Gastrocnemius medialis (tissue), 4 donors: ENCODE measurements around the gene KPNA4. TPM values are rescaled to one million over a fixed set of nuclear protein-coding genes. Genes with fewer than 3 reads are reported as not detected.
"Not testable (repeated sequence)": the region's sequence is repeated elsewhere in the genome, so short reads cannot be mapped to it uniquely, and the experiment has no call there.

Source experiments
- ATAC-seq, 2 donors: fragments of 150-250 bp; one replicate each; pipeline ENCODE4 v1.9.1; 2016
- DNase-seq, 2 donors: peaks; one replicate each; pipeline ENCODE4 v3.0.0-alpha.2; 2019
- H3K27ac ChIP-seq, 4 donors: fragments of 200-600 bp; sonication (generic); 1 replicate in 1 of 4; 2 replicates in 3 of 4; pipeline ENCODE4 v1.5.1; 2016 to 2018; ENCODE audit warnings: mild to moderate bottlenecking in 2 of 4, moderate library complexity in 1 of 4
- H3K27me3 ChIP-seq, 3 donors: fragments of 200-600 bp; sonication (generic) in 2 of 3; 1 replicate in 1 of 3; 2 replicates in 2 of 3; pipeline versions ENCODE4 v1.5.1 to v1.6.0; 2016 to 2019; ENCODE audit warnings: mild to moderate bottlenecking in 1 of 3, moderate library complexity in 1 of 3
- H3K36me3 ChIP-seq, 2 donors: fragments of 200-600 bp; sonication (generic) in 1 of 2; one replicate each; pipeline ENCODE4 v1.5.1; 2017 to 2018
- H3K4me1 ChIP-seq, 2 donors: fragments of 200-600 bp; sonication (generic) in 1 of 2; one replicate each; pipeline ENCODE4 v1.5.1; 2016 to 2017; ENCODE audit warnings: mild to moderate bottlenecking in 2 of 2
- H3K4me3 ChIP-seq, 4 donors: fragments of 200-600 bp; sonication (generic) in 3 of 4; 1 replicate in 1 of 4; 2 replicates in 3 of 4; pipeline ENCODE4 v1.5.1; 2016 to 2019; ENCODE audit warnings: mild to moderate bottlenecking in 2 of 4
- H3K9me3 ChIP-seq, 3 donors: fragments of 200-600 bp; sonication (generic) in 2 of 3; 1 replicate in 1 of 3; 2 replicates in 2 of 3; pipeline ENCODE4 v1.5.1; 2016 to 2019
- CTCF ChIP-seq, 5 experiments: fragments of 450-650 bp in 3 of 5; fragments of 200-600 bp in 2 of 5; sonication (generic) in 2 of 5; IDR thresholded peaks in 4 of 5; conservative IDR thresholded peaks in 1 of 5; 1 replicate in 4 of 5; 2 replicates in 1 of 5; pipeline ENCODE4 v1.5.1; 2016 to 2019; ENCODE audit warnings: antibody characterized with exemption in 5 of 5, mild to moderate bottlenecking in 3 of 5, moderate library complexity in 3 of 5
- POLR2A ChIP-seq, 2 donors: fragments of 450-650 bp; IDR thresholded peaks; one replicate each; pipeline ENCODE4 v1.6.1; 2017; ENCODE audit warnings: antibody characterized with exemption in 2 of 2, mild to moderate bottlenecking in 2 of 2, moderate library complexity in 2 of 2
- in situ Hi-C, 4 donors: fragments of 200-750 bp; cut with MboI; loops; one replicate each; pipeline versions ENCODE4 v1.15.0 to v1.8.0; 2017; ENCODE audit warnings: low sequenced_read_pairs in 4 of 4
- intact Hi-C: fragments of 100-400 bp; cut with DNase I; formaldehyde crosslinking; loops from one replicate; pipeline ENCODE4 v1.15.1; 2023; ENCODE audit warnings: low total_unique reads
- total RNA-seq, 4 donors: library from RNA; depleted of rRNA; stranded (reverse); fragments of >200 nt; gene quantifications; one replicate each; pipeline versions ENCODE4 v1.1.0 to v1.2.3, GENCODE V29; 2016

The KPNA4 gene
- total RNA-seq, 4 donors from 2014 or later, result 78.9 to 126 (median 86.0) TPM

- ATAC-seq, result no peak
- TF ChIP-seq CTCF (IDR thresholded peaks at IDR 0.05 in 4 of 5, conservative IDR thresholded peaks at IDR 0.05 in 1 of 5), result no peak
- no peak for TF ChIP-seq POLR2A (IDR thresholded peaks at IDR 0.05)
- no peak for DNase-seq
- Histone ChIP-seq H3K36me3 (peaks cover 0 to 14% of the 10 kb centered on the region in 2 donors), H3K27me3 (no peaks in the 10 kb centered on the region), H3K9me3 (no peaks in the 10 kb centered on the region), H3K27ac (no peak overlapping the region), H3K4me3 (no peak overlapping the region), H3K4me1 (peaks cover 26 to 41% of the 10 kb centered on the region in 2 donors)
- intact Hi-C loops (no loop called here), in situ Hi-C loops (no loop called here)
These were observed 26.5 kb downstream of the KPNA4 start for GRCh38 chr3:160538895-160539294.

GRCh38 chr3:160537729-160538128 lies 27.6 kb downstream of the KPNA4 start:
- no peak for DNase-seq
- TF ChIP-seq POLR2A (IDR thresholded peaks at IDR 0.05), result no peak
- no peak for TF ChIP-seq CTCF (IDR thresholded peaks at IDR 0.05 in 4 of 5, conservative IDR thresholded peaks at IDR 0.05 in 1 of 5)
- in situ Hi-C loops (no loop called here), intact Hi-C loops (no loop called here)
- Histone ChIP-seq H3K4me1 (peaks cover 23 to 30% of the 10 kb centered on the region in 2 donors), H3K9me3 (no peaks in the 10 kb centered on the region), H3K27me3 (no peaks in the 10 kb centered on the region), H3K36me3 (peaks cover 0 to 14% of the 10 kb centered on the region in 2 donors), H3K27ac (no peak overlapping the region), H3K4me3 (no peak overlapping the region)
- ATAC-seq, result no peak

GRCh38 chr3:160532371-160532770 lies 33.0 kb downstream of the KPNA4 start:
- H3K27me3 ChIP-seq, result no peaks in the 10 kb centered on the region
- in situ Hi-C loops, result no loop called here
- intact Hi-C loops, result no loop called here
- no peak overlapping the region for H3K27ac ChIP-seq
- H3K9me3 ChIP-seq, result no peaks in the 10 kb centered on the region
- no peak for ATAC-seq
- H3K4me1 ChIP-seq, result peaks cover under 1 to 14% of the 10 kb centered on the region in 2 donors
- no peak overlapping the region for H3K4me3 ChIP-seq
- no peak for DNase-seq
- peaks cover 0 to 48% of the 10 kb centered on the region in 2 donors for H3K36me3 ChIP-seq
- TF ChIP-seq POLR2A (IDR thresholded peaks at IDR 0.05) (no peak), CTCF (IDR thresholded peaks at IDR 0.05 in 4 of 5, conservative IDR thresholded peaks at IDR 0.05 in 1 of 5) (no peak)

- no peak for DNase-seq
- no peaks in the 10 kb centered on the region for H3K27me3 ChIP-seq
- no peak for ATAC-seq
- in situ Hi-C loops, result no loop called here
- intact Hi-C loops, result no loop called here
- peaks cover 0 to 14% of the 10 kb centered on the region in 2 donors for H3K4me1 ChIP-seq
- no peaks in the 10 kb centered on the region for H3K9me3 ChIP-seq
- no peak overlapping the region for H3K4me3 ChIP-seq
- H3K36me3 ChIP-seq, result peaks cover 4 to 59% of the 10 kb centered on the region in 2 donors
- no peak overlapping the region for H3K27ac ChIP-seq
- TF ChIP-seq CTCF (IDR thresholded peaks at IDR 0.05 in 4 of 5, conservative IDR thresholded peaks at IDR 0.05 in 1 of 5), result no peak
- no peak for TF ChIP-seq POLR2A (IDR thresholded peaks at IDR 0.05)
These were observed 34.1 kb downstream of the KPNA4 start for GRCh38 chr3:160531311-160531710.

GRCh38 chr3:160516391-160516790 lies 49.0 kb downstream of the KPNA4 start:
- ATAC-seq (peak; percentile 50 to 56), DNase-seq (peak; percentile 6 to 31)
- H3K36me3 ChIP-seq, result peaks cover 0 to 73% of the 10 kb centered on the region in 2 donors
- H3K4me1 ChIP-seq, H3K27ac ChIP-seq, intact Hi-C loops, H3K9me3 ChIP-seq, H3K27me3 ChIP-seq, H3K4me3 ChIP-seq: not testable (repeated sequence)
- in situ Hi-C loops, result loop anchor here in 1 of 4 donors (25.0 kb wide), 1 partner anchor 721 kb away; no protein-coding TSS in a partner anchor
